ENCODE measurements around the gene KRT14.

- TF ChIP-seq POLR2A (IDR thresholded peaks at IDR 0.05; ENCODE audit: low read depth) = no peak
- TF ChIP-seq EP300 (IDR thresholded peaks at IDR 0.05) = no peak
These were observed 25.1 kb downstream of the KRT14 start for GRCh38 chr17:41561554-41561953.
